DMS53 treated with DMSO at 0.1 percent for 48 hours (cell line): Measurements from ENCODE around the gene ZNF580.

ENCODE experiments used
- DNase-seq: peaks from one replicate; lab custom pipeline; 2025; ENCODE audit not compliant: unreplicated experiment; lab: John Stamatoyannopoulos, UW

The ZNF580 gene

GRCh38 chr19:55640577-55641425, at the start of gene ZNF580:
Gene ZNF580 (plus strand): TSS chr19:55641002. CDS start chr19:55642509, 1,507 bp downstream.
- DNase-seq: peak; percentile 75

- DNase-seq: no peak
Observed at GRCh38 chr19:55591555-55591954, 49.2 kb upstream of the ZNF580 start.

- no peak for DNase-seq
Observed at GRCh38 chr19:55592391-55593090, 48.3 kb upstream of the ZNF580 start.

- DNase-seq: no peak
Observed at GRCh38 chr19:55593096-55593772, 47.6 kb upstream of the ZNF580 start.

GRCh38 chr19:55594996-55595545, 45.7 kb upstream of the ZNF580 start:
- DNase-seq: no peak

- no peak for DNase-seq
Observed at GRCh38 chr19:55596304-55596703, 44.5 kb upstream of the ZNF580 start.

GRCh38 chr19:55597501-55597921, 43.3 kb upstream of the ZNF580 start:
- DNase-seq: no peak

GRCh38 chr19:55598034-55598433, 42.8 kb upstream of the ZNF580 start:
- DNase-seq: no peak

GRCh38 chr19:55598719-55599467, 41.9 kb upstream of the ZNF580 start:
- DNase-seq: peak; percentile 70

- peak; percentile 95 for DNase-seq
Observed at GRCh38 chr19:55599468-55599841, 41.3 kb upstream of the ZNF580 start, which contains the start of gene FIZ1. Gene FIZ1 (minus strand): TSS chr19:55599517. CDS start chr19:55597865, 1,652 bp downstream.

GRCh38 chr19:55599842-55600661, 40.8 kb upstream of the ZNF580 start, which contains the start of gene ZNF524:
Gene ZNF524 (plus strand): TSS chr19:55600288. CDS start chr19:55602113, 1,825 bp downstream.
- DNase-seq: peak; percentile 94

GRCh38 chr19:55600662-55601028, 40.2 kb upstream of the ZNF580 start:
- no peak for DNase-seq

GRCh38 chr19:55601084-55601483, 39.7 kb upstream of the ZNF580 start:
- DNase-seq: no peak

GRCh38 chr19:55602104-55603001, 38.4 kb upstream of the ZNF580 start:
- no peak for DNase-seq

GRCh38 chr19:55603115-55603514, 37.7 kb upstream of the ZNF580 start:
- no peak for DNase-seq

- DNase-seq: no peak
Observed at GRCh38 chr19:55603581-55604292, 37.1 kb upstream of the ZNF580 start.

- DNase-seq: peak; percentile 91
Observed at GRCh38 chr19:55605207-55605636, 35.6 kb upstream of the ZNF580 start.
